Fibroblast of skin of left quadriceps (primary cell): Measurements from ENCODE around the gene CCDC182.

Experiments used
- DNase-seq, 2 experiments: peaks; one replicate each; pipeline ENCODE4 v3.0.0-alpha.2; 2013; ENCODE audit warnings: low read depth in 2 of 2

The CCDC182 gene

DNA sequence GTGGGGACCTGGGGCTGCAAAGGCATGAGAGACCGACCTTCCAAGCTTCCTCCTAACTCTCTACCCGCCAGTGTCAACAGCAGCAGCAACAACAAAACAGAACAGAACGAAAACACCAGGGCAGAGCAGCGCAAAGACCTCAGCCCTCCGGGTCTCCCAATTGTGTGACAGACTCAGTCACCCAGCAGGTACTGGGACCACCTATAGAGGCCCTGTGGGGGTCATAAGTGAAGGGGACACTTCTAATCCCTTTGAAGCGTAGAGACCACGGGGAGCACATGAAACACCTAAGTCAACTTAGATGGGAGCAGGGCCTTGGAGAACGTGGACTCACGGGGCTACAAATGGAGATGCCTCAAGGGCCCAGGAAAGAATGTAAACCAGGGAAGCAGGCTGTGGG lies 12.6 kb upstream of the CCDC182 start:
- DNase-seq = no peak

DNA sequence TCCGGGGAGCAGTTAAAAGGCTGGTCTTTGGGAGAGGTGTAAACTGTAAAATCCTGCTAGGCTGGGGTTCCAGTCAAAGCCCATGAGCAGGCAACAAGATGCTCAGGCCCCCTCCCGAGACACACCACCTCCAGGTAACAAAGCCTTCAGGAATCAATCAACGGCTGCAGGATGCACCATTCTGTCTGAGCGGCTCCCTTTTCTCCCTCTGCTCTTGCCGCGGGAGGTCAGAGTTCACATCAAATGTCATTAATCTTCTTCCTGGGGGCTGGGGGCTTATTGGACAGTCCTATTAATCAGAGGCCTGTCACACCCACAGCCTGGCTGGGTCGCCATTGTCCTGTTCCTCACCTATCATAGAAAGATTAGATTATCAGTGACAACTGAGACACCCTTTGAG lies 11.9 kb upstream of the CCDC182 start:
- no peak for DNase-seq

DNA sequence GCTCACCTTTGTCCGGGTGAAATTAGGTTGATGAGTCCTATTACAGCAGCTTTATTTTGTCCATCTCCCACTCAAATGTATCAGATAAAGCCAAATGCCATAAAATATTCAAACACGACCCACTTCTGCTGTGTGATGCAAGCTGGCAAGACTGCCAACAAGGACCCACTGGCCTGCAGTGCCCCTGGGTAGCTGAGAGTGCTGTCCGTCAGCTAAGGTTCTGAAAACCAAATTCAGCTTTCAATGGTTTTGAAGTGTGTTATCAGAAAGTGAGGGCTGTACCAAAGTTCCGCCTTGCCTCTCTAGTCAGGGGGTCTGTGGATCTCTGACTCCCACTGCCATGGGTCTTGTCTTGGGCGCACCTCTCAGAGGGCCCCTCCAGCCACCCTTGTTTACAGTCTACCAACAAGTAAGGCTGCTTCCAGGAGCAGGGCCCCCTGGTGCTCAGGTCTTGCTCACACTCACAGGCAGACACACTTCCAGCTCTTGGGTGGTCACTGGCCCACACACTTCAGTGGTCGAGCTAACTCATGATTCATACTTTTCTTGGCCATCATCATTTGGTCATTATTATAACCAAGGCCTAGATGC lies 10.5 kb upstream of the CCDC182 start:
- DNase-seq = no peak

DNA sequence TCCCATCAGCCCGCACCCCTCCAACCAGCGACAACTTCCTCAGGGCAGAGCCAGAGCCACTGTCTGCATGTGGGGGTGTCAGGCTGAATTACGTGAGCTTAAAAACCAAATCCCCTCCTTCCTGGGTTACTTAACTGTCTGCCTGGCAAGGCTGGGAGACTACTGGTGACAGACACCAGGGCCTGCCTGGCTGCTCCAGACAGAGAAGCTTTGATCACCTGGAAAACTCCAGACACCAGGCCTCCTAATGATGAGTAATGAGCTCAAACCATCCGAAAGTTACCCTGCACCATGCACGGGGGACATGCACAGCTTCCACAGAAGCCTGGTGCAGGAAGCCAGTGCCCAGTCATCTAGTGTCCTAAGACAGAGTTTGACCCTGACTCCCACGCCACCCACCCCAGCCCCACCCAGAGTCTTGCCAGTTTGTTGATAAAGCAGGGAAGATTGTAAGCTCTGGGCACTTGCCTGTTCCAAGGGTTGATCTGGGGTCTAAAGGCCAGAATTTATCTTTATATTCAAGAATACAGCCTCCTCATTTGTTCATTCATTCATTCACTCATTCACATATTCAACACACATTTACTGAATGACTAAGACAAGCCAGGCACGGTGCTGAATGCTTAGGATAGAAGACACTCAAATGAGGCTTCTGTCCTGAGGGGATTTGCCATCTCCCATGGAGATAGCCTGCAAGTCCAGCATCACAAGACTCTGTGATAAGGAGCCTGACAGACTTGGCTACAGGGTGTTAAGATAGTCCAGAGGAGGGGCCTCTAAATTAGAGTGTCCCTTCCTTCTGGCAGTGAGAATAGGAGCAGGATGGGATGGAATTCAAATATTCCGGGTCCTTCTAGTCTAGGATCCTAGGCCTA lies 7.2 kb upstream of the CCDC182 start:
- DNase-seq = no peak

DNA sequence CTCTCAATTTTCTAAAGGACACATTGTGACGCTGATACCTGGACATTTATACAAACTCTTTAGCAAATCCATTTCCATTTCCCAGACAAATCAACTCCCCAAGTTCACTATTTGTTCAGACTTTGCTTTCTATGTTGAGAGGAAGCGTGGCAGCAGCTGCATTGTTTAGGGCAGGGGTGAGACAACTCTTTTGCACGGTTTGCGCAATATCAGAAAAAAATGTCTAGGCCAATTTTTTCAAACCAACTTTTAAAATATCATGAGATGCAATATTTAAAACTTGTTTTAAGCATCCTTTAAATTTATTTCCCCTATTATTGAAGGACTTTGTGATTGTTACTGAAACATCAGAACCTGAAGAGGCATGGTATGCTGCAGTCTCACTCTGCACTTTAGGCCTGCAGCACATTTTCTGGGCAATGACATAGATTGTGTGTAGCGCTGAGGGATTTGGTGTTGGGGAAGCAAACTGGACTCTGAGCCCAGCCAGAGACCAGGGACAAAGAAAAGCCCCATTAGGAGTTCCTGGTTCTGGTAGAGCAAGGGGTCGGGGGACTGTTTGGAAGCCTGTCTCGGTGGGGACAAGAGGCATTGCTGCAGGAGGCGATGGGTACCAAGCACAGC lies 6.4 kb upstream of the CCDC182 start:
- no peak for DNase-seq

DNA sequence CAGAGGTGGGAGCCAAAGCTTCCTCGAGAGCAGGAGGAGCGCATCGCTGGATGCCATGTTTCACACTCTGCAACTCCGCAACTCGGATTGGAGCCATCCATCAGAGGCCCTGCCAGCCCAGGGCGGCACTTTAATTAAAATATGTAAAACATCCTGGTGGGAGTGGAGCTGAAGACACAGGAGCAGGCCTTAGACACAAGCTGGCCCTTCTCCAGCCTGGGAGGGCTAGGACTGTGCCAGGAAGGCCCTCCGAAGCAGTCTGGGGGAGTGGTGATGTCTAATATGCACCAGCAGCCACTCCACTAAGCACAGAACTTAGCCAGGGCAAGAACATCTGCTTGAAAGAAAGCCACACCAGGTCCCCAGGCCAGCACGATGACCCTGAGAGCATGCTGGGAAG lies 5.8 kb upstream of the CCDC182 start:
- no peak for DNase-seq

DNA sequence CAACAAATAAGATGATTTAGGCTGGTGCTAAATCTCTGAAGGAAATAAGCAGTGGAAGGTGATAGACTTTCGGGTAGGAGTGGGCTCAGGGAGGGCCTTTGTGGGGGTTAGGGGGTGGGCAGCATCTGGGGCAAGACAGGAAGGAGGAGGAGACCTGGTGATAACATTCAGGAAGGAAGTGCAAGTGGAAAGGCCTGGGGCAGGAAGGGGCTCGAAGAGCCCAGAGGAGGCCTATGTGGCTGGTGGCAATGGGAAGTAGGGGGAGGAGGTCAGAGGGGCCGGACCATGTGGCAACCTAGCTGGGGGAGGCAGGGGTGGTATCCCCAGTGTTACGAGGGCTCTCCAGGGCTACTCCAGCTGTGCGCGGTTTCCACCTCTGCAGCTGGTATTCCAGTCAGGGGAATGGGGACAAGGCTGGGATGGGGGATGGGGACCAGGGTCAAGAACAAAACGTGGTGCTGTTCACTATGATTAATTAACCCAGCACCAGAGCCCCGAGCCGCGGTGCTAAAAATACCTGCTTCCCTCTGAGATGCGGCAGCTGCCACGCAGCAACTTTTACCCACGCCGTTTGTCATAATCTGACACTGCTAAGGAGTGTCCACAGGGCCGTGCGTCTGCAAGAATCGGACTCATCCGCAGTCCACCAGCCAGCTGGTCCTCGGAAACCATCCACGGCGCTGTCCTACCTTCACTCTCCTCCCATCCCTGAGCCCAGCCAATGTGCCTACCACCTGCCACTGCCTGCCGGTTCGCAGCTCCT lies 5.2 kb upstream of the CCDC182 start:
- no peak for DNase-seq

DNA sequence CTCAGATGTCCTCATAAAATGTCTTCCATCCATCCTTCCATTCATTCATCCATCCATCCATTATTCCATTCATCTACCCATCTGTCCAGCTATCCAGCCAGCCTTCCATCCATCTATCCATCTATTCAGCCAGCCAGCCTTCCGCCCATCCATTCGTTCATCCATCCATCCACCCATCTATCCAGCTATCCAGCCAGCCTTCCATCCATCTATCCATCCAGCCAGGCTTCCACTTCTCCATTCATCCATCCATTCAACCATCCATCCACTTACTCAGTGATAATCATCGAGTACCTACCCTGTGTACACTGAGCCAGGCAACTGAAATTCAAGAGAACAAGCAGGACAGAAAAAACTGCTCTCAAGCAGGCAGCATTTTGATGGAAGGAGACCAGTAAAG lies 4.6 kb upstream of the CCDC182 start:
- no peak for DNase-seq

DNA sequence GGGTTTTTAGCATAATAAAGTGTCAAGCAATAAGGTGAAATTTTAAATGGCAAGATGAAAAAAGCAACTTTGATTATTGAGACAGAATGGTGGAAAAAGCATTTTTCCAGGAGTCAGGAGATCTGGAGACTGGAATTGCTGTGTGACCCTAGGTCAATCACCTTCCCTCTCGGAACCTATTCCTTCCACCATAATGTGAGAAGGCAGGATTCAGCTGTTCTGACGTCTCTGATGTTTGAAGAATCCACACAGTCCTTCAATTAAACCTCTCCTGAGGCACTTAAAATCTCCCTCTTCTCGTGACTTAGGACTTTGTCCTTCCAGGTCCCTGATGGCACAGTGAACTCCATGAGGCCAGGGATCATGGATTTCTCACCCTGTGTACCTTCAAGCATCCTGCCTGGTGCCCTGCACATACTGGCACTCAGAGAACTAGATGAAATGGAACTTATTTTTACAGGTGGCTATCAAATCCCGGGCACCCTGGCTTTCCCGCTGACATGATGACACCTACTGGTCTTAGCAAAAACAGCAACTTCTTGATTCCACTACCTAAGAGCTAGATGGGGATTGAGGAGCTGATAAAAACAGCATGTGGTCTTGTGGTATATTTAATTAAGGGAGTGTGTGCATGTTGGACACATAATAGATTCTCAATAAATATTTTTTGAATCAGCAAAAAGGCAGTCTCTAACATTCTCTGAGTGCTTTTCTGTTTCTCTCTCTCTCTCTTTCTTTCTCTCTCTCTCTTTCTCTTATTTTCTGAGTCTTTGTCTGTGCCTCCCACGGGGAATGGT lies 2.3 kb upstream of the CCDC182 start:
- DNase-seq = peak; percentile 32 to 34

DNA sequence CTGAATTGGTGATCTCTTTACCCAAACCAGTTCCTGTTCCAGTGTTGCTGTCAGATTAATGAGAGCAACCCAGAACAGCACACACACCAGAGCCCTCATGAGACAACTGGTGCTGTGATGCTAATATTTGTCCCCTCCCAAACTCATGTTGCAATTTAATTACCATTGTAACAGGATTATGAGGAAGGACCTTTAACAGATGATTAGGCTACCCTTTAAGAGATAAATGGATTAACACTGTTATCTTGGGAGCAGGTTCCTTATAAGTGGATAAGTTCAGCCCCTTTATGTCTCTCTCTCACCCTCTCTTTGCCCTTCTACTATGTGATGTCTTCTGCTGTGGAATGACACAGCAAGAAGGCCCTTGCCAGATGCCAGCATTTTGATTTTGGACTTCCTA lies 1.1 kb upstream of the CCDC182 start:
- no peak for DNase-seq

DNA sequence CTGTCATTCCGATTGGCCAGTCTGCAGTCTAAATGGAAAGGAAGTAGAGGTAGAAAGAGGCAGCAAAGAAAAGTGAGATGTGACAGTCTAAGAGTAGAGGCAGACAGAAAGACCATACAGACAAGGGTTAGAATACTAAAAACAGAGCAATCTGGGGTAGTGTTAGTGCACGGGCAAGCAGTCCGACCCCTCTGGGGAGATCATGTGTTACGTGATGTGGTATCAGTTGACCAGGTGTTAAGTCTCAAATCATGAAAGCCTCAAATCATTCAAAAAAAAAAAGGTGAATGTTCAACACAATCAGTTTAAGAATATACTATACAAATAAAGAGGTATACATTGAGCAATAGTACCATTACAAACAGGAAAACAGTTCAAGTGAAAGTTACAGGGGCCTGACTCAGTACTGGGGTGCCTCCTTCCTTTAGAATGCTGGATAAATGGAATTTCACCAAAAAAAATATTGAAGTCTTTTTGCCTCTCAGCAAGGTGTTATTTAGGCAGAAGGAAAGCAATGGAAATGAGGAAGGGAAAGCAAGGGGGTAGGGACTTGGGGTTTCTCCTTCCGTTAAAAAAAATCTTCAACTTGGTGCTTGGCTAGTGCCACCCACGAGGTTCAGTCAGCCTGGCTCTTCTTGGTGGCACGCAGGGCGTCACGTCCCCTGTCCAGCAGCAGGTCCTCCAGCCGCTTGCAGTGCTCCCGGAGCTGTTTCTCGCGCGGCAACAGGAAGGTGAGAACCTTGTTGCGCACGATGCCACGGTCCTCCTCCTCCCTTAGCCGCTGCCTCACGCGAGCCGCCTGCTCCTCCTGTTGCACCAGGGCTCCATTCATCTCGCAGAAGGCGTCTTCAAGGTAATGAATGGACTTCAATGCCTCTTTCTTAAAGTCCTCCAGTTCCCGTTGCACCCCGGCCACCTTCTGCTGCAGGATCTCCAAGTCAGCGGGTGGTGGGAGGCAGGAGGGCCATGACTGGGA lies 616 bp downstream of the CCDC182 start:
- no peak for DNase-seq

DNA sequence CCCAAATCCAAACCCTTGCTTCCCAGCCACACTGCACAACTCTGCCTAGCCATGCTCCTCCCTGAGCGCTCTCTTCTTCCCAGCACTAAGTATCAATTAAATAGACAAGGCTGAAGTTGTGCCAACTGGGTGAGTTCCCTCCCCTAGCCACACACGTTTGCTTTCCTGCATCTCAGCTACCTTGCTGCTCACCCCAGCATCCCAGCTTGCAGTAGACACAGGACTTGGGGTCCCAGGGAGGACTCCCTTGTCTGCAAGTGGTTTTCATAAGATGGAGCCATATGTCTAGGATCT lies 4.9 kb downstream of the CCDC182 start:
- DNase-seq = no peak

DNA sequence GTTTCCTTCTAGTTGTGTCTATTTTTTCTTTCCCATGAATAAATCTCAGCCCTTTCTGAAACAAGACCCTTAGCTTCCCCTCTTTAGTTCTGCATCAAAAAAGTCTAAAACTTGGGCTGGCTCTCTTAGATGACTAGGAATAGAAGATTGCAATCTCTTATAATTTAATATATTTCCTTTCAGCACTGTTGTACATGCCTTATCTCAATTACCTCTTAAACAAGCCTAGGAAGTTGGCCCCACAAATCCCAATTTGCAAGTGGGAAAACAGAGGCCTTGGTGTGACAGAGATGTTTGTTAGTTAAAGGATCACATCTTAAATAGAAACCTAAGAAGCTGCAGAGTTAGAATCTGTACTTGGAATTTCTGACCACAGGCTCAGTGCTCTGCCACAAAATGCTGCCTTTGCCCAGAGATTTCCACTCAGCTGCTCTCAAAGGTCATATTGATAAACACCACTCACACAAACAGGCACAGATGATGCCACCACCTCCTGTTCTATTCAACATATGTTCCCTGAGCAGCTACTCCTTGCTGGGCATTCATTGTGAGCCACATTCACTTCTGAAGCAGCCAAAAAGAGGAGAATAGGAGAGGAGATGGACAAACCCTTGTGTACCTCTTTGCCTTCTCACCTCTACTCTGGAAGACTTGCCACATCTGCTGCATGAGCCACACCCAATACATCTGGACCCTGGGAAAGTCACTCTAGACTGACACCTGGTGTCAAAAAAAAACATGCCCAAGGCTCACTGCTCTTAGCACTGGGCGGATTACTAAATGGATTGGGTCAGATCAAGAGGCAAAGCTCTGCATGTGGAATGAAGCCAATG lies 5.5 kb downstream of the CCDC182 start:
- DNase-seq = no peak

DNA sequence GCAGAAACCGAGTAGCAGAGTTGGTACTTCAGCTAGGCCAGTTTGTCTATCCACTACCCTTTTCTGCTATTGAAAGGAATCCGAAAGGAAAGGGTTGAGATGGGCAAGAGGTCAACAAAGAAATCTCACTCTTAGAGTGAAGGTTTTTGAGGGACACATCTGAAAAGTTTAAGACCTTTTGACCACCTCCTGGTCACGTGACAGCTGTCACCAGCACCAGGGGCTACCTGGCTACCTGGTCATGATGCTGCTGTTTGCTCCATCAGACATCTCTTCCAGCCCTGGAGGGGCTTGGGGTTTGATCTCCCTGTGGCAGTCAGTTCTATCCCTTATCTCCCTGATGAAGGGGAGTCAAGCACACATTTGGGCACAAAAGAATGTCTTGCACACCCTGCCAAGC lies 7.6 kb downstream of the CCDC182 start:
- DNase-seq = no peak

DNA sequence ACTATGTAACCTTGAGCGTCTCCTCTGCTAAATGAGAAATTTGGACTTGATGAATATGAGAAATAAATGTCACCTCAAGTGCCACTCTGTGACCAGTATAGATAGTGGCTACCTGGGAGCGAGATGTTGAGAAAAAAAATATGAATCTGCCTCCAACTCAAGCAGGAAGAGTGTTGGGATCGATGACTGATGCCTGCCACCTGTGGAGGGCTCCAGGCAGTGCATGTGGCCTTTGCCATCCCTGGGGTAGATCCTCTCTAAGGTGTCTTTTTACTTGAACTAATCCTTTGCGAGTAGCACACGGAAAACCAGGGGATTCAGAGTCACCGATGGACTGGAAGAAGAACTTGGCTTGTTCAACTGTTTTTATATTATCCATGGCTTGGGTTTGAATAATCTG lies 9.4 kb downstream of the CCDC182 start:
- DNase-seq = no peak

DNA sequence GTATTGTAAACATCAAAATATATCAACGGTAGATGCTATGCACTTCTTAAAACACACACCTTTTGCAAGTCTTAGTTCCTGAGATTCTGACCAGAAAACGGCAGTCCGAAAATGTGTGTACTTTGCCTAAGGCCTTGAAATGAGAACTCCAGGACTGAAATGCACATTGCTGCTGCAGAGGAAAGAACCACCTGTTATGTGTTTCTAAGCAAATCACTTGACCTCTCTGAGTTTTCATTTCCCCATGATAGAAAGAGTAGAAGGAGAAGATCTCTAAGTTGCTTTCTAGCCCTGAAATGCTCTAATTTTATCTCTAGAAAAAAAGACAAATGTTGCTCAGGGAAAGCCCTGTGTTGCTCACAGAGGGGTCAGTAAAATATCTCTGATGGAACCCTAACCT lies 9.9 kb downstream of the CCDC182 start:
- DNase-seq = no peak

DNA sequence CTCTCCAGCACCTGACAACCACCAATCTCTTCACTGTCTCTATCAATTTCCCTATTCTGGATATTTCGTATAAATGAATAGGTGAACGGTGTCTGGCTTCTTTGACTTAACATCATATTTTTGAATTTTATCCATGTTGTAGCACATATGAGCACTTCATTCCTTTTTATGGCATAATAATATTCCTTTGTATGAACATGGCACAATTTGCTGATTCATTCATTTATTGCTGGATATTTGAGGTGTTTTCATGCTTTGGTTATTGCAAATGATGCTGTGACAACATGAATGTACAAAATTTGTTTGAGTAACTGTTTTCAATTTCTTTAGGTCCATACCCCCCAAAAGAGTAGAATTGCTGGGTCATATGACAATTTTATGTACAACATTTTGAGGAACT lies 12.0 kb downstream of the CCDC182 start:
- DNase-seq = no peak

DNA sequence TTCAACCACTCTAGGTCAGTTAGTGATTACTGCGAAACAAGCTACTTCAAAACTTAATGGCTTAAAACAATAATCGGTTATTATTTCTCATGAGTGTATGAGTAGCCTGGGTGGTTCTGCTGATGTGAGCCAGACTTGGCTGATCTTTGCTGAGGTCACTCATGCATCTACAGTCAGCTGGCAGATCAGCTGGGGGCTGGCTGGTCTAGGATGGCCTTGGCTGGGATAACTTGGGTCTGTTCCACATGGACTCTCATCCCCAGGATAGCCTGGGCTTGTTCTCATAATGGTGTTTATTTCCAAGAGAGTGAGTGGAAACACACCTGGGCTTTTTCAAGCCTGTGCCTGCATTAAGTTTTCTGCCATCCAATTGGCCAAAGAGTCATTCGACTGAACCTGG lies 13.0 kb downstream of the CCDC182 start:
- DNase-seq = no peak

DNA sequence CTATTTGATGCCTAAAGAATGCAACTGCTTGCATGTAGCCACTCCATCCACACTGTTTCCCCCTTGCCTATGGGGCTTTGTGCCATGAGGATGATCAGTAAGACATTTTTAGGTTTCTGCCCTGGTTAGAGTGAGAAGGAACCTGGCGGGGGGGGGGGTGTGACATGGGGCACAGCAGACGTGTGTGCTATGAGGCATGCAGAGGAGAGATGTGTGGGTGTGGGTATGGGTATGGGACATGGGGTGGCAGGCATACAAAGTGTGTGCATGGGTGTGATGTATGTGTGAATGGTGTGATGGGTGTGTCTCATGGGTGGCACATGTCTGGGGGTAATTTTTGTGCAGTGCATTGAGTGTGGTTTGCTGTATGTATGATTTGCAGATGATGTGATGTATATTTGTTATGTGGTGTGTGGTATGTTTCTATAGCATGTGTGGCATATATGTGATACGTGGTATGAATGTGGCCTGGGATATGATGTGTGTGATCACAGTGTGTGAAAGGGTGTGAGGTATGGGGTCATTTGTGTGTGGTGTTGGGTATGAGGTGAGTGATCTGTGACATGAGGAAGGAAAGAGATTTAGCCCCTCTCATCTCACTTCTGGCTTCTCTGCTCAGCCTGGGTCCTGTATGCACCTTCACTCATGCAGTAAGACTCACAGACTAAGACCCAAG lies 14.9 kb downstream of the CCDC182 start:
- no peak for DNase-seq
